GM12878 (cell line): ENCODE data around the gene AQP2. TPM values are rescaled to one million over a fixed set of nuclear protein-coding genes. Genes with fewer than 3 reads are reported as not detected.

Experiments
- ATAC-seq: fragments of 200-7000 bp; cut with Tn5 transposase; 3 replicates; pipeline ENCODE4 v1.9.1; 2020; ENCODE audit warnings: mild to moderate bottlenecking, moderate library complexity
- BruUV-seq: library from RNA; stranded (reverse); fragments of 400-500 nt; replicated peaks from 2 replicates; lab custom pipeline; 2021; lab: Mats Ljungman, UMichigan
- CTCF ChIA-PET: fragments of 300-600 bp; sonication (Branson Sonifier 250); formaldehyde crosslinking; extraction: SDS; loops from one replicate; lab custom pipeline; 2021; ENCODE audit warnings: inconsistent platforms; lab: Yijun Ruan, JAX
- POLR2A ChIA-PET: fragments of 350-600 bp; formaldehyde crosslinking; extraction: SDS; loops from one replicate; lab custom pipeline; 2021; ENCODE audit warnings: inconsistent platforms; lab: Charles Lee
- RAD21 ChIA-PET: fragments of 300-600 bp; sonication (Branson Sonifier 250); formaldehyde crosslinking; loops from one replicate; lab custom pipeline; 2023; ENCODE audit warnings: antibody characterized with exemption; ENCODE audit not compliant: unreplicated experiment; lab: Charles Lee
- SMC1A ChIA-PET: fragments of 300-600 bp; sonication (Branson Sonifier 250); formaldehyde crosslinking; loops from one replicate; lab custom pipeline; 2023; ENCODE audit not compliant: unreplicated experiment, uncharacterized antibody; lab: Charles Lee
- DNase-seq: peaks from one replicate; pipeline ENCODE4 v3.0.0-alpha.2; 2011; ENCODE audit warnings: low read depth, low spot score
- FAIRE-seq: peaks from 3 replicates; lab custom pipeline; 2011; peaks lifted over from hg19 to GRCh38; lab: Jason Lieb, UNC
- H2AFZ ChIP-seq: 2 replicates; pipeline ENCODE4 v1.6.0; 2011; ENCODE audit warnings: low read depth, low read length, control low read depth; ENCODE audit not compliant: control insufficient read depth
- H3K27ac ChIP-seq: 2 replicates; pipeline ENCODE4 v1.5.1; 2011; ENCODE audit warnings: control low read depth; ENCODE audit not compliant: control insufficient read depth, insufficient read depth
- H3K27me3 ChIP-seq, 2 experiments: replicated peaks in 1 of 2; 2 replicates each; pipeline versions ENCODE4 v1.6.0 to v1.6.1; 2011; ENCODE audit warnings: low read length in 1 of 2; ENCODE audit not compliant: control insufficient read depth in 2 of 2, insufficient read depth in 2 of 2
- H3K36me3 ChIP-seq, 2 experiments: 2 replicates each; pipeline ENCODE4 v1.5.1; 2011; ENCODE audit warnings: low read length in 1 of 2; ENCODE audit not compliant: control insufficient read depth in 2 of 2, insufficient read depth in 2 of 2
- H3K4me1 ChIP-seq: 2 replicates; pipeline ENCODE4 v1.6.1; 2011; ENCODE audit warnings: mild to moderate bottlenecking, low read length, moderate library complexity, mixed read lengths; ENCODE audit not compliant: control insufficient read depth, insufficient read depth
- H3K4me2 ChIP-seq: 2 replicates; pipeline ENCODE4 v1.6.0; 2011; ENCODE audit warnings: control low read depth; ENCODE audit not compliant: control insufficient read depth, insufficient read depth
- H3K4me3 ChIP-seq: fragments of 200-600 bp; sonication (generic); 2 replicates; pipeline ENCODE4 v1.5.1; 2016
- H3K79me2 ChIP-seq: 2 replicates; pipeline ENCODE4 v1.6.0; 2011; ENCODE audit warnings: low read length; ENCODE audit not compliant: control insufficient read depth, insufficient read depth
- H3K9ac ChIP-seq: 2 replicates; pipeline ENCODE4 v1.8.0; 2011; ENCODE audit warnings: low read length, control low read depth, mixed read lengths; ENCODE audit not compliant: control insufficient read depth, insufficient read depth
- H3K9me3 ChIP-seq: replicated peaks from 3 replicates; pipeline ENCODE4 v1.5.1; 2011; ENCODE audit warnings: mild to moderate bottlenecking, low read length; ENCODE audit not compliant: control insufficient read depth, insufficient read depth
- H4K20me1 ChIP-seq: 2 replicates; pipeline ENCODE4 v1.6.0; 2011; ENCODE audit not compliant: control insufficient read depth, insufficient read depth
- FOXK2 ChIP-seq: fragments of 450-650 bp; IDR thresholded peaks from 2 replicates; pipeline ENCODE4 v1.6.1; 2017; ENCODE audit warnings: mild to moderate bottlenecking, moderate library complexity
- FOXM1 ChIP-seq: IDR thresholded peaks from 2 replicates; pipeline ENCODE4 v1.6.1; 2012; ENCODE audit warnings: low read depth, mild to moderate bottlenecking, inconsistent platforms, low read length, moderate library complexity
- HDAC6 ChIP-seq: fragments of 200-600 bp; sonication (generic); IDR thresholded peaks from one replicate; pipeline ENCODE4 v1.8.0; 2017; ENCODE audit warnings: antibody characterized with exemption; ENCODE audit not compliant: unreplicated experiment
- IRF5 ChIP-seq: fragments of 450-650 bp; IDR thresholded peaks from 2 replicates; pipeline ENCODE4 v1.6.1; 2017; ENCODE audit warnings: borderline replicate concordance
- NBN ChIP-seq: fragments of 450-650 bp; IDR thresholded peaks from 2 replicates; pipeline ENCODE4 v1.6.1; 2016
- NR2C2 ChIP-seq: IDR thresholded peaks from 2 replicates; pipeline ENCODE4 v1.6.1; 2011; ENCODE audit warnings: borderline replicate concordance, low read depth; ENCODE audit not compliant: control insufficient read depth, insufficient read length
- SMARCA5 ChIP-seq: fragments of 450-650 bp; IDR thresholded peaks from 2 replicates; pipeline ENCODE4 v1.6.1; 2017; ENCODE audit warnings: mild to moderate bottlenecking
- TCF12 ChIP-seq: IDR thresholded peaks from 2 replicates; pipeline ENCODE4 v1.6.1; 2011; ENCODE audit warnings: low read depth, mild to moderate bottlenecking, low read length
- WGBS: methylation state at CpG from one replicate; pipeline ENCODE4 v1.1.6; 2016; ENCODE audit warnings: low lambda C conversion rate; ENCODE audit not compliant: insufficient replicate concordance, insufficient coverage; ENCODE audit errors: missing lambda C conversion rate; 5-methylcytosine and 5-hydroxymethylcytosine counted together
- in situ Hi-C: fragments of 300-500 bp; cut with MboI; formaldehyde crosslinking; loops from 9 replicates; pipeline ENCODE4 v1.14.3; 2018; ENCODE audit warnings: mixed read lengths
- intact Hi-C: fragments of 100-400 bp; cut with micrococcal nuclease; formaldehyde crosslinking; loops from one replicate; pipeline ENCODE4 v1.14.2; 2022; ENCODE audit not compliant: unreplicated experiment
- polyA plus RNA-seq, 11 experiments: library from polyadenylated mRNA; depleted of rRNA in 4 of 11; unstranded in 6 of 11; stranded (reverse) in 5 of 11; fragments of >200 nt; fragmentation: Nextera tagmentation in 4 of 11; fragmentation: Illumina TruSeq in 1 of 11; extraction: Ambion mirVana in 4 of 11; extraction: Trizol in 1 of 11; gene quantifications; 1 replicate in 1 of 11; 2 replicates in 10 of 11; pipeline versions ENCODE4 v1.2.1 to v1.2.3, GENCODE V29; 2011 to 2016; ENCODE audit warnings: inconsistent platforms in 2 of 11, missing spikeins in 2 of 11, low read depth in 1 of 11
- total RNA-seq, 4 experiments: library from RNA; depleted of rRNA in 3 of 4; stranded (reverse); fragments of >200 nt in 3 of 4; fragmentation: Illumina TruSeq in 1 of 4; extraction: Trizol in 1 of 4; gene quantifications; 2 replicates each; pipeline versions ENCODE4 v1.2.1 to v1.2.3, GENCODE V29; 2013 to 2021
- TF ChIP-seq, protein P1 (sequence below): fragments of 150-350 bp; IDR thresholded peaks from 2 replicates; pipeline ENCODE4 v1.6.1; 2016; ENCODE audit warnings: low read depth, low read length
- TF ChIP-seq, protein P2 (sequence below): fragments of 450-650 bp; conservative IDR thresholded peaks from 2 replicates; pipeline ENCODE4 v1.6.1; 2017; ENCODE audit warnings: mild to moderate bottlenecking, moderate library complexity
- TF ChIP-seq, protein P3 (sequence below): IDR thresholded peaks from 2 replicates; pipeline ENCODE4 v1.6.1; 2011; ENCODE audit warnings: borderline replicate concordance, low read depth, mild to moderate bottlenecking, moderate library complexity, low read length; ENCODE audit not compliant: insufficient read depth, poor library complexity, severe bottlenecking

AQP2 gene
- total and polyA plus RNA-seq, 10 of the 15 experiments (the other 5 are each of a cell fraction or from before 2014, with no cell fraction given): not detected

DNA sequence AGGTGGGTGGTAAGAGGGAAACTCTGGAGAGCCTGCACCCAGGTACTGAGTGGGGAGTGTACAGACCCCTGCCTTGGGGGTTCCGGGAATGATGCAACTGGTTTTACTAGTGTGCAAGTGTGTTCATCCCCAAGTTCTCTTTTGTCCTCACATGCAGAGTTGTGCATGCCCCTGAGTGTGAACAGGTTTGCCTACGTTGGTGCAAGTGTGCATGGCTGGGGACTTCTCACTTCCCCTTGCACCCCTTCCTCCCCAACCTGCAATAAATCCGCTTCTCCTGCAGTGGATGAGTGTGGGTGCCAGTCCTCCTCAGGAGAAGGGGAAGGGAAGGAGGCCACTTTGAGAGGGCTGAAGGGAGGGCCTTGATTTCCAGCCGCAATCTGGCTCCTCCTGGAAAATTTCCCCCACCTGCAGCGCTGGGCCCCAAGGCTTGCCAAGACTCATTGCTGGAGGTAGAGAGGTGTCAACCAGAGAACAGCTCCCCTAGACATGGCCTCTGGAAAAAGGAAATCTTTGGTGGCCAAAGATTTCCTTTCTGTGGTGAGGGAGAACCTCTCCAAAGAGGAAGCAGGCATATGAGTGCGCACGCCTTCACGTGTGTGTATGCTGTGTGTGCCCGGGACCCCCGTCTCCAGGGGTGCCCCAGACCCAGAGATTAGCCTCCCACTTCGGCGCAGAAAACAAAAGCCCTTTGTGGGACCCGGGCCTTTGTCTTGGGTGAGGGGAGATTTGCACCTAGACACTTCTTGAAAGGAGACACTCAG is 5.5 kb downstream of the AQP2 start:
- Histone ChIP-seq H3K9ac (no peak overlapping the region), H2AFZ (no peak overlapping the region), H4K20me1 (no peaks in the 10 kb centered on the region), H3K4me2 (no peak overlapping the region), H3K27ac (no peak overlapping the region), H3K4me3 (no peak overlapping the region), H3K36me3 (no peaks in the 10 kb centered on the region), H3K79me2 (no peaks in the 10 kb centered on the region), H3K27me3 (peaks cover 10 to 36% of the 10 kb centered on the region in 2 experiments), H3K4me1 (no peaks in the 10 kb centered on the region), H3K9me3 (no peaks in the 10 kb centered on the region; the same call in 2 of the 3 replicates)
- intact Hi-C loops: no loop called here
- in situ Hi-C loops: no loop called here
- ChIA-PET SMC1A (no interaction called here), RAD21 (no interaction called here), POLR2A (no interaction called here), CTCF (no interaction called here)
- BruUV-seq: no TSS peak
- no peak for FAIRE-seq
- no peak for DNase-seq
- TF ChIP-seq, protein P1, sequence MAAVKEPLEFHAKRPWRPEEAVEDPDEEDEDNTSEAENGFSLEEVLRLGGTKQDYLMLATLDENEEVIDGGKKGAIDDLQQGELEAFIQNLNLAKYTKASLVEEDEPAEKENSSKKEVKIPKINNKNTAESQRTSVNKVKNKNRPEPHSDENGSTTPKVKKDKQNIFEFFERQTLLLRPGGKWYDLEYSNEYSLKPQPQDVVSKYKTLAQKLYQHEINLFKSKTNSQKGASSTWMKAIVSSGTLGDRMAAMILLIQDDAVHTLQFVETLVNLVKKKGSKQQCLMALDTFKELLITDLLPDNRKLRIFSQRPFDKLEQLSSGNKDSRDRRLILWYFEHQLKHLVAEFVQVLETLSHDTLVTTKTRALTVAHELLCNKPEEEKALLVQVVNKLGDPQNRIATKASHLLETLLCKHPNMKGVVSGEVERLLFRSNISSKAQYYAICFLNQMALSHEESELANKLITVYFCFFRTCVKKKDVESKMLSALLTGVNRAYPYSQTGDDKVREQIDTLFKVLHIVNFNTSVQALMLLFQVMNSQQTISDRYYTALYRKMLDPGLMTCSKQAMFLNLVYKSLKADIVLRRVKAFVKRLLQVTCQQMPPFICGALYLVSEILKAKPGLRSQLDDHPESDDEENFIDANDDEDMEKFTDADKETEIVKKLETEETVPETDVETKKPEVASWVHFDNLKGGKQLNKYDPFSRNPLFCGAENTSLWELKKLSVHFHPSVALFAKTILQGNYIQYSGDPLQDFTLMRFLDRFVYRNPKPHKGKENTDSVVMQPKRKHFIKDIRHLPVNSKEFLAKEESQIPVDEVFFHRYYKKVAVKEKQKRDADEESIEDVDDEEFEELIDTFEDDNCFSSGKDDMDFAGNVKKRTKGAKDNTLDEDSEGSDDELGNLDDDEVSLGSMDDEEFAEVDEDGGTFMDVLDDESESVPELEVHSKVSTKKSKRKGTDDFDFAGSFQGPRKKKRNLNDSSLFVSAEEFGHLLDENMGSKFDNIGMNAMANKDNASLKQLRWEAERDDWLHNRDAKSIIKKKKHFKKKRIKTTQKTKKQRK: no peak
- TF ChIP-seq FOXM1 (no peak), FOXK2 (no peak), TCF12 (no peak), HDAC6 (no peak), NR2C2 (no peak), NBN (no peak), IRF5 (no peak), SMARCA5 (no peak)
- TF ChIP-seq, protein P2, sequence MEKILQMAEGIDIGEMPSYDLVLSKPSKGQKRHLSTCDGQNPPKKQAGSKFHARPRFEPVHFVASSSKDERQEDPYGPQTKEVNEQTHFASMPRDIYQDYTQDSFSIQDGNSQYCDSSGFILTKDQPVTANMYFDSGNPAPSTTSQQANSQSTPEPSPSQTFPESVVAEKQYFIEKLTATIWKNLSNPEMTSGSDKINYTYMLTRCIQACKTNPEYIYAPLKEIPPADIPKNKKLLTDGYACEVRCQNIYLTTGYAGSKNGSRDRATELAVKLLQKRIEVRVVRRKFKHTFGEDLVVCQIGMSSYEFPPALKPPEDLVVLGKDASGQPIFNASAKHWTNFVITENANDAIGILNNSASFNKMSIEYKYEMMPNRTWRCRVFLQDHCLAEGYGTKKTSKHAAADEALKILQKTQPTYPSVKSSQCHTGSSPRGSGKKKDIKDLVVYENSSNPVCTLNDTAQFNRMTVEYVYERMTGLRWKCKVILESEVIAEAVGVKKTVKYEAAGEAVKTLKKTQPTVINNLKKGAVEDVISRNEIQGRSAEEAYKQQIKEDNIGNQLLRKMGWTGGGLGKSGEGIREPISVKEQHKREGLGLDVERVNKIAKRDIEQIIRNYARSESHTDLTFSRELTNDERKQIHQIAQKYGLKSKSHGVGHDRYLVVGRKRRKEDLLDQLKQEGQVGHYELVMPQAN: no peak
- TF ChIP-seq, protein P3, sequence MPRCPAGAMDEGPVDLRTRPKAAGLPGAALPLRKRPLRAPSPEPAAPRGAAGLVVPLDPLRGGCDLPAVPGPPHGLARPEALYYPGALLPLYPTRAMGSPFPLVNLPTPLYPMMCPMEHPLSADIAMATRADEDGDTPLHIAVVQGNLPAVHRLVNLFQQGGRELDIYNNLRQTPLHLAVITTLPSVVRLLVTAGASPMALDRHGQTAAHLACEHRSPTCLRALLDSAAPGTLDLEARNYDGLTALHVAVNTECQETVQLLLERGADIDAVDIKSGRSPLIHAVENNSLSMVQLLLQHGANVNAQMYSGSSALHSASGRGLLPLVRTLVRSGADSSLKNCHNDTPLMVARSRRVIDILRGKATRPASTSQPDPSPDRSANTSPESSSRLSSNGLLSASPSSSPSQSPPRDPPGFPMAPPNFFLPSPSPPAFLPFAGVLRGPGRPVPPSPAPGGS: no peak
- WGBS: 2% methylated on average over 13 of the region's 13 CpGs
- ATAC-seq: no peak
